ENCODE measurements around the gene RAPGEF5.
A peak's percentile ranks its signal among the peaks of the same experiment; 100 is the strongest.

The RAPGEF5 gene

GRCh38 chr7:22252936-22253536 is 103.9 kb downstream of the RAPGEF5 start:
- peak; percentile 30 for DNase-seq

- peak; percentile 16 for DNase-seq
Observed at GRCh38 chr7:22252016-22252415, 104.9 kb downstream of the RAPGEF5 start.

- peak; percentile 32 for DNase-seq
Observed at GRCh38 chr7:22251281-22251680, 105.7 kb downstream of the RAPGEF5 start.

GRCh38 chr7:22250390-22250789 is 106.6 kb downstream of the RAPGEF5 start:
- DNase-seq: peak; percentile 23

DNA sequence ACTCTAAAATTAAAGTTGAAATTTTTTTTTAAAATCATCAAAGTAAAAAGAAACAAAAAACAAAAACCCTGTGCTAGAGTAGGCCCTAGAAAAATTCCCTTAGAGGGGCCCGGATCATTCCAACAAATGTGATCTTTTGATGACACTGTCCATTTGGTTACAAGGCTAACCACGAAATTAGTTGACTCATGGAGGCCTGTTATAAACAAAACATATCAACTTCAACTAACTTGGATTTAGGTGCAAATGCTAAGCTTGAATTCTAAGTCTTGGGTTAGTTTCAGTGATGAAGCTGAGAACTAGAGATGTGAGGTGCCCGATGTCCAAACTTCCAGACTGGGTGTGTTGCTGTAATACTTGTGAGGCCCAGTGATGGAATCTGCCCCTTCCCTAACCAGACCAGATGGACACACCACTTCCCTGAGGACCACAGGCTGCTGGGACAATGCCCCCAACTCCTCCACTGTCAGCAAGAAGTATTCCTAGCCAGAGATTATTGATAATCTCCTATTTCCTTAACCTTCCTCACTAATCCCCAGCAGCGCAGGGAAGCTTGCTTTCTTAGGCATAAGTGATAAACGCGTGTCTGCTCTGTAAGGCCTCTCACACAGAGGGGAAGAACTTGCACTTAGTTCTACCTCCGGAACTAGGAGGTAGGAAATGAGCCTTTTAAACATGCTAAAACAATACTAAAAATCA is 108.7 kb downstream of the RAPGEF5 start:
- no peak for DNase-seq

DNA sequence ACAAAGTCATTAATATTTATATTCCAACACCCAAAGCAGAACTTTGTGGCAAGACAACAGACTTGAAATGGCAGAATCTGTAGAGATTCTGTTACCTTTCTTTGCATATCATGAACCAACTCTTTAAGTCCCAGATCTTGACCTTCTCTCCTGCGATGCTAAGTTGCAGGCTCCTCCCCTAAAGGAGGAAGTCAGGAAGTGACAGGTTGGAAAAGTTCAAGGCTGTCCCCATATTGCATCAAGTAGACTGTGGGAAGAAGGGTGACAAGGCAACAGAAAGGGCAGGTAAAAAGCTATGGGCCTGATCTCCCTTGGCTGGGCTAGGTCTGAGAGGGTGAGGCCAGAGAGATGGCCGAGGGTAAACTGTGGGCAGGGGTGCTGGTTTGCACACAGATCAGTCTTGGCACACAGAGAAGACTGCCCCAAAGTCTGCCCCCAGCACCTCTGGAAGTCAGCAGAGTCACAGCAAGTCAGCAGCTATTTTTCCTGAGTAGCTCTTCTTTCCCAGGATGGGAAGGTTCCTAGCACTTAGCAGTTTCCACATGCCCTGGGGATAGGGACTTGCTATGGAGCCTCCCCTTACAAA is 115.1 kb downstream of the RAPGEF5 start:
- DNase-seq: no peak

- DNase-seq: no peak
Observed at GRCh38 chr7:22240904-22241571, 115.9 kb downstream of the RAPGEF5 start.

- DNase-seq: no peak
Observed at GRCh38 chr7:22238354-22239311, 118.3 kb downstream of the RAPGEF5 start.

DNA sequence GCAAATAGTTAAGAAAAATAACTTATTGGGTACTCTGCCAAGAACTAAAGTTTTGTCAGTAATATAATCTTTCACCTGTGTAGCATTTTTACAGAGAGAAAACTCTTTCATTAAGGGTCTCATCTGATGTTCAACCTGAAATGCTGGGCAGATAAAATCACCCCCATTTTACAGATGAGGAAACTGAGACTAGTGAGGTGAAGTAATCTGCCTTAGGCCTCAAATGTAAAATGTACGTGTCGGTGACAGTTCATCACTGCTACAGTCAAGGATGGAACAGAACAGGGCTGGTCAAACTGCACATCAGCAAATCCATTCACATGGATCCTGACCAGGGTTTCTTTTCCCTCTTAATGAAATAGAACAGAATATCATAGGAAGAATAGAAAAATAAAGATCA is 121.8 kb downstream of the RAPGEF5 start:
- DNase-seq: no peak

- DNase-seq: no peak
Observed at GRCh38 chr7:22234227-22234626, 122.7 kb downstream of the RAPGEF5 start.

DNA sequence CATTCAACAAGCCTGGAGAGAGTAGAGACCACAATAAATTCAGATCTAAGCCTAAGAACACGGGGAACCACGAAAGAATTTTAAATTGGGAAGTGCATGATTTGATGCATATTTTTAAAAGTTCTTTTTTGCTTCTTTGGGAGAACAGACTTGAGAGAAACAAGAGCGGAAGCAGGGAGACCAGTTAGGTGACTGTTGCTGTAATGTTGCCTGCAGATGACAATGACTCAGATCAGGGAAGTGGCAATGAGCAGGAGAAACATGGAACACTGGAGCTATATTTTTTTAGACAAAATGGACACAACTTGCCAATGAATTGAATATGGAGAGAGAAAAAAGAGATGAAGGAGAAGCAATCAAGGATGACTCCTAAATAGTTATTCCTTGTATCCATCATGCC is 125.1 kb downstream of the RAPGEF5 start:
- DNase-seq: no peak

- no peak for DNase-seq
Observed at GRCh38 chr7:22231141-22231540, 125.8 kb downstream of the RAPGEF5 start.

GRCh38 chr7:22230238-22230637 is 126.7 kb downstream of the RAPGEF5 start:
- DNase-seq: no peak

- no peak for DNase-seq
Observed at GRCh38 chr7:22229148-22229547, 127.8 kb downstream of the RAPGEF5 start.

- no peak for DNase-seq
Observed at GRCh38 chr7:22223807-22224206, 133.1 kb downstream of the RAPGEF5 start.

- no peak for DNase-seq
Observed at GRCh38 chr7:22220941-22221340, 136.0 kb downstream of the RAPGEF5 start.

DNA sequence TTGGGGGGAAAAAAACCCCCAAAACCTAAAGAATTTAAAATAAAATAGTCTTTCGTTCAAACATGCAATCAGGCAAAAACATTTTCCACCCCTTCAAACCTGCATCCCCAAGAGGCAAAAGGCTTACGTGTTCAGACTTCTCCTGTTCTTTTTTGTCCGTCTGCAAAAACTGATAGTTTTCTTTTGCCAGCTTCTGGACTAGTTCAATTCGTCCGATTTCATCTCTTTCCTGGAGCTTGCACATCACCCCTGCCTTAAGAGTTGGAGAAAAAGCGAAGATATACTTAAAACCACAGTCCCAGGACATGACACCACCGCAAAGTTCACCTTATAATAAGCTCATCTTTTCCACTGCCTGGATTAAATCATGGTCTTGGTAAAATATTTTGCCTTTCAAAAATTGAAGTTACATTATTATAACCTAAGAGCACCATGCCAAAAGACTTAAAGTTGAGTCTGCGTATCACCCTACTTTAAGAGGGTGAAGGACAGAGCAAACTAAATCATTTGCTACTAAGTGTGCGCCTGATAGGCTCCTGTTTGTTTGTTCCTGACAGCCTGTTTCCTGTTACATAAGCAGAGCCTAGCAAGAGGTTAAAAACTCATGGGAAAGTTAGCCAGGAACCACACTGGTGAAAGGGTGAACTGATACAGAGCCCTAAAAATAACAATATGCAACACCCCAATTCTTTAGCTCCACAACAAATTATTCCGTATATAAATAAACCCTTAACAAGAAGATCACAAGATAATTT is 137.0 kb downstream of the RAPGEF5 start:
- no peak for DNase-seq

DNA sequence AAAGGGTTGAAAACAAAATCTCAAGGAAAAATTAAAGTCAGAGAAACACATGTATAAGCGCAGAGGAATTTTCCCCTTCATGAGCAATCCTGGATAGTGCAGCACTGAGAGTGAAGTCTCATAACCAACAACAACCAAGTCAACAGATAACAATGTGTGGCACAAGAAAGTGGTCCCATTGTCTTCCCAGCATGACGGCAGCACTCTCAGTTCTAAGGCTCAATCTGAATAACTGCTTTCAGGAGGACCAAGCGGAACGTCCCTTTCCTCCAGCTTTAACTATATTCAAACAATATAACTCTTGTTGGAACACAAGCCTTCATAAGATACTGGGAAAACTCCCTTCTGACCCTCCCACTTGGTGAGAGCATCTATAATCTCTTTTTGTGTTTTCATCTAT is 137.9 kb downstream of the RAPGEF5 start:
- no peak for DNase-seq

DNA sequence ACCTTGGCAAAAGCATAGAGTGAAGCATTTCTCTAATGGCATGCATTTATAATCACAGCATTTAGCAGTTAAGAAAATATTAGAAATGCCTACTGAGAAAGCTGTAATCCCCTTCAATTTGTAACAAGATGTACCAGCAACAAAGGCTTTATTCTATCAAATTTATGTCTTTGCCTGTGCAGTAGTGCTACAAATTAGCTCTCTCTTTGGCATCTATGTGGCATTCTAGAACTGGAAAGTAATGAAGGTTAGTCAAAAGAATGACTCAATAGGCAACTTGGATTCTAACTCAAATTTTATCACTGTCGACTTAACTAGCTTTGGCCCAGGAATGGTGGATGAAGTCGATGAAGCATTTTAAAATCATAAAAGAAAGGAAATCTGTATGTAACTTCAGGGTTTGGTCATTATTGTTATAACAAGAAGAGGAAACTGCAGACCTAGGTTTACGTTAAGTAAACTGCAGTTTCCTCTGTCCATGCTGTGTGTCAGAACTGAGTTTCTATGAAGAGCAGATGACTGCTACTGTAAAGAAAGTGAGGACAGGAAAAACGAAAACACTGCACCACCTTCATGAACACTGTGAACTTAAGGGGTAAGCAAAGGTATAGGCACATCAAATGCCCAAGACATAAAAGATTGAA is 140.0 kb downstream of the RAPGEF5 start:
- no peak for DNase-seq

DNA sequence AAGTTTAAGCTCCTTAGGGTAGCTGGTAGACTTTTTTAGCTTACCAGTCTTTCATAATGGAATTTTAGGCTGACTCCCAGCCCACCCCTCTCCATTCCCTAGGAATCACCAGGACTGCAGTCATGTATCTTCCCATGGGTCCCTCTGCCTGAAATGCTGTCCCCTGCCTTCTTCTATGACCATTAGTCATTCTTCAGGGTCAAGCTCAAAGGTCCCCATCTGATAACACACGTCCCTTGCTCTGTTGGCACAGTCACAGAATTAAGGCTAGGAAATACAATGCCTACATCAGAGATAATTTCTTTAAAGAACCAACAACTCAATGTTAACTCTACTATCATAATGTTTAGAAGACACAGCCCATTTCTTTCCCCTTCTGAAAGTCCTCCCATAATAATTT is 140.6 kb downstream of the RAPGEF5 start:
- no peak for DNase-seq

- DNase-seq: no peak
Observed at GRCh38 chr7:22214000-22214399, 143.0 kb downstream of the RAPGEF5 start.
